HG03064 (cell line): Measurements from ENCODE around the gene TMEM233.
"Not testable (repeated sequence)": the region's sequence is repeated elsewhere in the genome, so short reads cannot be mapped to it uniquely, and the experiment has no call there.

Source experiments
- ATAC-seq: cut with Tn5 transposase; IDR thresholded peaks from one replicate; pipeline ENCODE4 v1.9.1; 2021; ENCODE audit warnings: low read depth; ENCODE audit not compliant: unreplicated experiment

The TMEM233 gene

GRCh38 chr12:119652665-119653064, 59.1 kb downstream of the TMEM233 start:
- no peak for ATAC-seq

GRCh38 chr12:119657001-119657400, 63.4 kb downstream of the TMEM233 start:
- not testable (repeated sequence) for ATAC-seq

- ATAC-seq: not testable (repeated sequence)
These were observed 64.6 kb downstream of the TMEM233 start for GRCh38 chr12:119658166-119658565.

- no peak for ATAC-seq
These were observed 65.8 kb downstream of the TMEM233 start for GRCh38 chr12:119659289-119659897.

GRCh38 chr12:119660076-119660475, 66.5 kb downstream of the TMEM233 start:
- ATAC-seq: no peak

GRCh38 chr12:119661882-119662281, 68.3 kb downstream of the TMEM233 start:
- ATAC-seq: no peak

- ATAC-seq: no peak
These were observed 71.1 kb downstream of the TMEM233 start for GRCh38 chr12:119664642-119665041.

- no peak for ATAC-seq
These were observed 71.8 kb downstream of the TMEM233 start for GRCh38 chr12:119665164-119665929.

- ATAC-seq: no peak
These were observed 72.7 kb downstream of the TMEM233 start for GRCh38 chr12:119666226-119666795.

GRCh38 chr12:119666900-119667576, 73.5 kb downstream of the TMEM233 start:
- ATAC-seq: peak; percentile 10

- peak; percentile 96 for ATAC-seq
These were observed 74.2 kb downstream of the TMEM233 start, which contains the start of gene PRKAB1 for GRCh38 chr12:119667577-119668323. PRKAB1 (plus strand) TSS chr12:119668133; CDS start chr12:119668245, 112 bp downstream.

- ATAC-seq: no peak
These were observed 74.8 kb downstream of the TMEM233 start for GRCh38 chr12:119668324-119668841.

- no peak for ATAC-seq
These were observed 76.3 kb downstream of the TMEM233 start for GRCh38 chr12:119669744-119670472.

GRCh38 chr12:119671070-119671469, 77.5 kb downstream of the TMEM233 start:
- ATAC-seq: no peak

GRCh38 chr12:119672194-119672593, 78.6 kb downstream of the TMEM233 start:
- no peak for ATAC-seq

- ATAC-seq: no peak
These were observed 80.1 kb downstream of the TMEM233 start for GRCh38 chr12:119673634-119674033.

- ATAC-seq: no peak
These were observed 81.0 kb downstream of the TMEM233 start for GRCh38 chr12:119674560-119674959.

- ATAC-seq: no peak
These were observed 82.4 kb downstream of the TMEM233 start for GRCh38 chr12:119676022-119676421.

GRCh38 chr12:119676573-119676972, 83.0 kb downstream of the TMEM233 start:
- no peak for ATAC-seq
